ENCODE measurements around the gene SP2.

The SP2 gene

GRCh38 chr17:47895856-47896671 lies at the start of gene SP2:
Gene SP2 (plus strand): TSS chr17:47896236. CDS start chr17:47896287, 51 bp downstream.
- DNase-seq (ENCODE audit: low read depth, low spot score): peak; percentile 100

GRCh38 chr17:47846716-47847340 lies 49.2 kb upstream of the SP2 start:
- no peak for DNase-seq (ENCODE audit: low read depth, low spot score)

- DNase-seq (ENCODE audit: low read depth, low spot score): no peak
Measured at GRCh38 chr17:47847341-47848197, 48.5 kb upstream of the SP2 start.

- no peak for DNase-seq (ENCODE audit: low read depth, low spot score)
Measured at GRCh38 chr17:47848198-47848513, 47.9 kb upstream of the SP2 start.

- no peak for DNase-seq (ENCODE audit: low read depth, low spot score)
Measured at GRCh38 chr17:47850373-47850691, 45.7 kb upstream of the SP2 start.

GRCh38 chr17:47850692-47851573 lies 45.1 kb upstream of the SP2 start, which contains the start of gene SP6:
Gene SP6 (minus strand): TSS chr17:47851163. CDS start chr17:47848429, 2,734 bp downstream.
- no peak for DNase-seq (ENCODE audit: low read depth, low spot score)

- DNase-seq (ENCODE audit: low read depth, low spot score): no peak
Measured at GRCh38 chr17:47851764-47852112, 44.3 kb upstream of the SP2 start.

GRCh38 chr17:47852113-47852949 lies 43.7 kb upstream of the SP2 start:
- DNase-seq (ENCODE audit: low read depth, low spot score): no peak

GRCh38 chr17:47853616-47854015 lies 42.4 kb upstream of the SP2 start:
- DNase-seq (ENCODE audit: low read depth, low spot score): no peak

GRCh38 chr17:47855737-47856136 lies 40.3 kb upstream of the SP2 start:
- DNase-seq (ENCODE audit: low read depth, low spot score): no peak

GRCh38 chr17:47856830-47857229 lies 39.2 kb upstream of the SP2 start:
- no peak for DNase-seq (ENCODE audit: low read depth, low spot score)

- DNase-seq (ENCODE audit: low read depth, low spot score): no peak
Measured at GRCh38 chr17:47857551-47858455, 38.2 kb upstream of the SP2 start.

- no peak for DNase-seq (ENCODE audit: low read depth, low spot score)
Measured at GRCh38 chr17:47860386-47860785, 35.6 kb upstream of the SP2 start.

- no peak for DNase-seq (ENCODE audit: low read depth, low spot score)
Measured at GRCh38 chr17:47862621-47863440, 33.2 kb upstream of the SP2 start.

GRCh38 chr17:47864791-47865216 lies 31.2 kb upstream of the SP2 start:
- DNase-seq (ENCODE audit: low read depth, low spot score): no peak

GRCh38 chr17:47866941-47867340 lies 29.1 kb upstream of the SP2 start:
- DNase-seq (ENCODE audit: low read depth, low spot score): no peak

- DNase-seq (ENCODE audit: low read depth, low spot score): no peak
Measured at GRCh38 chr17:47867813-47868533, 28.1 kb upstream of the SP2 start.

GRCh38 chr17:47869114-47869513 lies 26.9 kb upstream of the SP2 start:
- no peak for DNase-seq (ENCODE audit: low read depth, low spot score)
